Smooth muscle cell (in vitro differentiated cells): ENCODE data around the gene FGF12. TPM values are rescaled to one million over a fixed set of nuclear protein-coding genes. Genes with fewer than 3 reads are reported as not detected.

Experiments used
- DNase-seq: peaks from one replicate; lab custom pipeline; 2025; ENCODE audit not compliant: unreplicated experiment; lab: John Stamatoyannopoulos, UW
- H2AFZ ChIP-seq: fragments of 200-600 bp; sonication (generic); 2 replicates; pipeline ENCODE4 v1.6.0; 2016; ENCODE audit warnings: antibody characterized with exemption, low read depth, mild to moderate bottlenecking
- H3F3A ChIP-seq: fragments of 200-600 bp; sonication (generic); 2 replicates; pipeline ENCODE4 v1.6.0; 2017; ENCODE audit warnings: antibody characterized with exemption, low read depth
- H3K27ac ChIP-seq: fragments of 200-600 bp; sonication (generic); 2 replicates; pipeline ENCODE4 v1.5.1; 2016; ENCODE audit warnings: low read depth, mild to moderate bottlenecking
- H3K27me3 ChIP-seq: fragments of 200-600 bp; sonication (generic); 2 replicates; pipeline ENCODE4 v1.6.1; 2016; ENCODE audit warnings: low read depth, mild to moderate bottlenecking
- H3K36me3 ChIP-seq: fragments of 200-600 bp; sonication (generic); 2 replicates; pipeline ENCODE4 v1.5.1; 2016; ENCODE audit warnings: low read depth
- H3K4me1 ChIP-seq: fragments of 200-600 bp; sonication (generic); 2 replicates; pipeline ENCODE4 v1.5.1; 2016; ENCODE audit warnings: low read depth
- H3K4me2 ChIP-seq: fragments of 200-600 bp; sonication (generic); 2 replicates; pipeline ENCODE4 v1.6.0; 2016; ENCODE audit warnings: mild to moderate bottlenecking
- H3K4me3 ChIP-seq: fragments of 200-600 bp; sonication (generic); 2 replicates; pipeline ENCODE4 v1.5.1; 2016; ENCODE audit warnings: mild to moderate bottlenecking
- H3K79me2 ChIP-seq: fragments of 200-600 bp; sonication (generic); 2 replicates; pipeline ENCODE4 v1.6.0; 2016; ENCODE audit warnings: low read depth, mild to moderate bottlenecking
- H3K9ac ChIP-seq: fragments of 200-600 bp; sonication (generic); 2 replicates; pipeline ENCODE4 v1.6.0; 2016; ENCODE audit warnings: low read depth
- H3K9me3 ChIP-seq: fragments of 200-600 bp; sonication (generic); replicated peaks from 2 replicates; pipeline ENCODE4 v1.5.1; 2016; ENCODE audit warnings: low read depth
- H4K20me1 ChIP-seq: fragments of 200-600 bp; sonication (generic); 2 replicates; pipeline ENCODE4 v1.6.0; 2016; ENCODE audit warnings: low read depth
- WGBS: methylation state at CpG from one replicate; pipeline ENCODE4 v1.1.7; 2016; ENCODE audit warnings: low lambda C conversion rate; 5-methylcytosine and 5-hydroxymethylcytosine counted together
- polyA plus RNA-seq: library from polyadenylated mRNA; unstranded; fragments of >200 nt; fragmentation: Nextera tagmentation; extraction: Ambion mirVana; gene quantifications from 2 replicates; pipeline ENCODE4 v1.2.1, GENCODE V29; 2016
- total RNA-seq: library from RNA; depleted of rRNA; stranded (reverse); fragments of >200 nt; gene quantifications from 2 replicates; pipeline ENCODE4 v1.2.3, GENCODE V29; 2014
- TF ChIP-seq, protein P1 (sequence below): fragments of 200-600 bp; sonication (generic); IDR thresholded peaks from 2 replicates; pipeline ENCODE4 v1.5.1; 2017; ENCODE audit warnings: borderline replicate concordance, mild to moderate bottlenecking, antibody characterized with exemption; ENCODE audit not compliant: insufficient read depth, poor library complexity, severe bottlenecking

Gene FGF12
- total and polyA plus RNA-seq, 2 experiments from 2014 or later: 0.47 to 1.0 TPM

DNA sequence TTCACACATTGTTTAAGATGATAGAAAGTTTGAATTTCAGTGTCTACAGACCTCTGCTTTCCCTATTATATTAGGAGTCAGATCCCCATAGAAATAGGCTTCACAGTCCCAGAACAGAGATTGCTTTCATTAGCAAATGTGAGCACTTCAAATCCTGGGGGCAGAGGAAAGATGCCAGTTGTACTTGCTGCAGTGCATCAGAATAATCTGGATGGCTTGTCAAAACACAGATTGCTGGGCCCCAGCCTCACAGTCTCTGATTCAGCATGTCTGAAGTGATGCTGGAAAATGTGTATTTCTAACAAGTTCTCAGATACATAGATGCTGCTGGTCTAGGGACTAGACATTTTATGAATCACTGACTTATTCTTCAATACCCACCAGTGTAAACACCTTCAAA is 375.2 kb downstream of the FGF12 start:
- no peaks in the 10 kb centered on the region for H3K79me2 ChIP-seq
- H3K9me3 ChIP-seq: no peaks in the 10 kb centered on the region
- H3K27ac ChIP-seq: no peak overlapping the region
- no peak for DNase-seq
- H4K20me1 ChIP-seq: no peaks in the 10 kb centered on the region
- no peaks in the 10 kb centered on the region for H3K4me1 ChIP-seq
- no peaks in the 10 kb centered on the region for H3K36me3 ChIP-seq
- no peak overlapping the region for H2AFZ ChIP-seq
- H3F3A ChIP-seq: no peaks in the 10 kb centered on the region
- TF ChIP-seq, protein P1, sequence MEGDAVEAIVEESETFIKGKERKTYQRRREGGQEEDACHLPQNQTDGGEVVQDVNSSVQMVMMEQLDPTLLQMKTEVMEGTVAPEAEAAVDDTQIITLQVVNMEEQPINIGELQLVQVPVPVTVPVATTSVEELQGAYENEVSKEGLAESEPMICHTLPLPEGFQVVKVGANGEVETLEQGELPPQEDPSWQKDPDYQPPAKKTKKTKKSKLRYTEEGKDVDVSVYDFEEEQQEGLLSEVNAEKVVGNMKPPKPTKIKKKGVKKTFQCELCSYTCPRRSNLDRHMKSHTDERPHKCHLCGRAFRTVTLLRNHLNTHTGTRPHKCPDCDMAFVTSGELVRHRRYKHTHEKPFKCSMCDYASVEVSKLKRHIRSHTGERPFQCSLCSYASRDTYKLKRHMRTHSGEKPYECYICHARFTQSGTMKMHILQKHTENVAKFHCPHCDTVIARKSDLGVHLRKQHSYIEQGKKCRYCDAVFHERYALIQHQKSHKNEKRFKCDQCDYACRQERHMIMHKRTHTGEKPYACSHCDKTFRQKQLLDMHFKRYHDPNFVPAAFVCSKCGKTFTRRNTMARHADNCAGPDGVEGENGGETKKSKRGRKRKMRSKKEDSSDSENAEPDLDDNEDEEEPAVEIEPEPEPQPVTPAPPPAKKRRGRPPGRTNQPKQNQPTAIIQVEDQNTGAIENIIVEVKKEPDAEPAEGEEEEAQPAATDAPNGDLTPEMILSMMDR: no peak
- no peaks in the 10 kb centered on the region for H3K27me3 ChIP-seq
- H3K4me3 ChIP-seq: no peak overlapping the region
- H3K9ac ChIP-seq: no peak overlapping the region
- H3K4me2 ChIP-seq: no peak overlapping the region

DNA sequence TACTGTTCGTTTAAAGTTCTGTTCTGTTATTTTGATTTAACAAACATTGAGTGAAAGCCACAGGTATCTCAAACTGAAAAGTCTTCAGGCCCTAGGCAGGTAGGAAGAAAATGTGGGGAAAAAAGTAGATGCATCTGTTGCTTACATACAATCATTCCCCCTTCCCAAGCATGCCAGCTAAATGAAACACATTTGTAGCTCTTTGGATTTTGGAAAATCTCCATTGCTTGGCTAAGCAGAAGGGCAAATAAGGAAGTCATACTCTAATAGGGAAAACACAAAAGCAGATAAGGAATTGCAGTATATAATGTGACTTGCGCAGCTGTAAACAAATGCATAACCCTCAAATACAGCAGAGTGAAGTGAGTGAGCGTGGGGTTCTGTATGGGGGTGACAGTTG is 375.9 kb downstream of the FGF12 start:
- 88% methylated on average over 3 of the region's 3 CpGs for WGBS
- TF ChIP-seq, protein P1: no peak
- H4K20me1 ChIP-seq: no peaks in the 10 kb centered on the region
- no peaks in the 10 kb centered on the region for H3K4me1 ChIP-seq
- H3K9me3 ChIP-seq: no peaks in the 10 kb centered on the region
- no peak overlapping the region for H2AFZ ChIP-seq
- no peak for DNase-seq
- H3K79me2 ChIP-seq: no peaks in the 10 kb centered on the region
- no peaks in the 10 kb centered on the region for H3F3A ChIP-seq
- no peak overlapping the region for H3K4me3 ChIP-seq
- no peaks in the 10 kb centered on the region for H3K36me3 ChIP-seq
- no peak overlapping the region for H3K27ac ChIP-seq
- H3K9ac ChIP-seq: no peak overlapping the region
- H3K4me2 ChIP-seq: no peak overlapping the region
- H3K27me3 ChIP-seq: no peaks in the 10 kb centered on the region

DNA sequence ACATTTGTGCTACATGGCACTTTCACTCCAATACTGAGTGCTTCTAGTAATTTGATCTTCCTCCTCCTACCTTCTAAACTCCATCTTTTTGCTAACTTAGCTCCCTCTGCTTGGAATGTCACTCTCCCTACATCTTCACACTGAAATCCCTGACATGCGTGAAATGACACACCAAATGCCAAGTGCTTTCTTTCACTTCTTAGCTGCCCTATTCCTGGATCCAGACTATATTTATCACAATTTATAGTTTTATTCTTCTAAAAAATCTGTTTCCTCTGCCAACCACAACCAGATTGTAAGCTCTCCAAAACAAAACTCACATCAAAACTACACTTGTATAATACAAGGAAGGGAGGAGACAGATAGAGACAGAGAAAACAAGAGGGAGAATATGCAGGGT is 387.3 kb downstream of the FGF12 start:
- Histone ChIP-seq H3K9ac (no peak overlapping the region), H3K4me3 (no peak overlapping the region), H3K27me3 (no peaks in the 10 kb centered on the region), H3K79me2 (no peaks in the 10 kb centered on the region), H3K9me3 (no peaks in the 10 kb centered on the region), H3K27ac (no peak overlapping the region), H3K4me1 (no peaks in the 10 kb centered on the region), H3K4me2 (no peak overlapping the region), H3F3A (no peaks in the 10 kb centered on the region), H2AFZ (no peak overlapping the region), H3K36me3 (no peaks in the 10 kb centered on the region), H4K20me1 (no peaks in the 10 kb centered on the region)
- no peak for DNase-seq
- TF ChIP-seq, protein P1: no peak
- 96% methylated on average over 1 of the region's 1 CpG for WGBS

DNA sequence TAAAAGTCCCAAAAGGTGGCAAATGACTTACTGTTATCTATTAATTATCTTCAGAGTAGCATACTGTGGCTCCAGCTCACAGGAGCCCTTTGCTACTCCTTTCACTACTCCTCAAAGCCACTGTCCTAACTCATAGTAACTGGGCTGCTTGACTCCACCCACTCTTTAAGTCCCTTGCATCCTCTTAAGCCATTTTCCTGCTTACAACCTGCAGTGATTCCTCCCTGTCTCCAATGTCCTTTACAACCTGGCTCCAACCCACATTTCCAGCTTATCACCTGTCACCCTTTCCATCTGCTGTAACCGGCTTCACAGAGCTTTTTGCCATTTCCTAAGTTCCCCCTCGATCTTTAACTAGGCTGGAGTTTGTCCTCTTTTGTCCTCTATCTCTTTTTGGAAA is 388.1 kb downstream of the FGF12 start:
- H3K27ac ChIP-seq: no peak overlapping the region
- 90% methylated on average over 2 of the region's 2 CpGs for WGBS
- TF ChIP-seq, protein P1: no peak

More for the DNA sequence above, 388.1 kb downstream of the FGF12 start:
- DNase-seq: no peak
- no peaks in the 10 kb centered on the region for H3K27me3 ChIP-seq
- H3K4me2 ChIP-seq: no peak overlapping the region
- no peaks in the 10 kb centered on the region for H3K79me2 ChIP-seq
- H3K36me3 ChIP-seq: no peaks in the 10 kb centered on the region
- H3K9me3 ChIP-seq: no peaks in the 10 kb centered on the region
- H3K4me3 ChIP-seq: no peak overlapping the region
- H4K20me1 ChIP-seq: no peaks in the 10 kb centered on the region
- H3K4me1 ChIP-seq: no peaks in the 10 kb centered on the region
- H3F3A ChIP-seq: no peaks in the 10 kb centered on the region
- no peak overlapping the region for H3K9ac ChIP-seq
- H2AFZ ChIP-seq: no peak overlapping the region
